Brain microvascular endothelial cell (primary cell): Measurements from ENCODE around the gene DICER1.

Experiments used
- DNase-seq: peaks from one replicate; pipeline ENCODE4 v3.0.0-alpha.2; 2020
- H3K27ac ChIP-seq: fragments of 250-450 bp; sonication (Bioruptor Pico); 2 replicates; pipeline ENCODE4 v1.5.1; 2020; ENCODE audit warnings: mild to moderate bottlenecking, moderate library complexity
- H3K27me3 ChIP-seq: fragments of 250-450 bp; sonication (Bioruptor Pico); replicated peaks from 2 replicates; pipeline ENCODE4 v1.5.1; 2020; ENCODE audit warnings: mild to moderate bottlenecking
- H3K36me3 ChIP-seq: fragments of 250-450 bp; sonication (Bioruptor Pico); replicated peaks from 2 replicates; pipeline ENCODE4 v1.5.1; 2020; ENCODE audit warnings: mild to moderate bottlenecking
- H3K4me3 ChIP-seq: 2 replicates; pipeline ENCODE4 v1.5.1; 2011; ENCODE audit warnings: low read depth, mild to moderate bottlenecking, control low read depth, low read length, moderate library complexity
- CTCF ChIP-seq: IDR thresholded peaks from 2 replicates; pipeline ENCODE4 v1.5.1; 2011; ENCODE audit warnings: low read depth, mild to moderate bottlenecking, moderate library complexity, low read length, control low read depth, inconsistent platforms; ENCODE audit errors: missing control alignments
- in situ Hi-C: cut with HindIII; loops from 2 replicates; pipeline ENCODE4 v1.10.0; 2017; ENCODE audit warnings: low sequenced_read_pairs, low pct_ligation_motif_present

The DICER1 gene

GRCh38 chr14:95150910-95151309, 6.4 kb downstream of the DICER1 start:
- no peak for TF ChIP-seq CTCF
- Histone ChIP-seq H3K4me3 (no peak overlapping the region), H3K27me3 (no peaks in the 10 kb centered on the region), H3K27ac (no peak overlapping the region), H3K36me3 (no peaks in the 10 kb centered on the region)
- in situ Hi-C loops = no loop called here
- no peak for DNase-seq

GRCh38 chr14:95149441-95149840, 7.9 kb downstream of the DICER1 start:
- Histone ChIP-seq H3K36me3 (no peaks in the 10 kb centered on the region), H3K4me3 (no peak overlapping the region), H3K27me3 (no peaks in the 10 kb centered on the region), H3K27ac (no peak overlapping the region)
- in situ Hi-C loops = no loop called here
- no peak for TF ChIP-seq CTCF
- no peak for DNase-seq

- Histone ChIP-seq H3K27me3 (no peaks in the 10 kb centered on the region), H3K4me3 (no peak overlapping the region), H3K36me3 (no peaks in the 10 kb centered on the region), H3K27ac (no peak overlapping the region)
- in situ Hi-C loops = no loop called here
- no peak for DNase-seq
- TF ChIP-seq CTCF = no peak
Measured at GRCh38 chr14:95147597-95147996, 9.7 kb downstream of the DICER1 start.

GRCh38 chr14:95146079-95146771, 11.1 kb downstream of the DICER1 start:
- no peak for DNase-seq

GRCh38 chr14:95144849-95145248, 12.5 kb downstream of the DICER1 start:
- no peak overlapping the region for H3K4me3 ChIP-seq
- H3K27me3 ChIP-seq = no peaks in the 10 kb centered on the region
- no peak for TF ChIP-seq CTCF
- DNase-seq = no peak
- no peaks in the 10 kb centered on the region for H3K36me3 ChIP-seq
- no peak overlapping the region for H3K27ac ChIP-seq
- in situ Hi-C loops = no loop called here

More at GRCh38 chr14:95146079-95146771, 11.1 kb downstream of the DICER1 start:
- no peak for TF ChIP-seq CTCF
- H3K36me3 ChIP-seq = no peaks in the 10 kb centered on the region
- no peaks in the 10 kb centered on the region for H3K27me3 ChIP-seq
- in situ Hi-C loops = no loop called here
- no peak overlapping the region for H3K27ac ChIP-seq
- H3K4me3 ChIP-seq = no peak overlapping the region

- H3K27ac ChIP-seq = no peak overlapping the region
- no peaks in the 10 kb centered on the region for H3K36me3 ChIP-seq
- TF ChIP-seq CTCF = no peak
- no peaks in the 10 kb centered on the region for H3K27me3 ChIP-seq
- in situ Hi-C loops = no loop called here
- DNase-seq = no peak
- H3K4me3 ChIP-seq = no peak overlapping the region
Measured at GRCh38 chr14:95143808-95144620, 13.3 kb downstream of the DICER1 start.
